Measurements from ENCODE around the gene SEC24D. TPM values are rescaled to one million over a fixed set of nuclear protein-coding genes. Genes with fewer than 3 reads are reported as not detected.

SEC24D gene
- total and polyA plus RNA-seq, 3 experiments from 2014 or later, result 22.7 to 24.3 (median 23.8) TPM

GRCh38 chr4:118738090-118738489 lies 97.8 kb downstream of the SEC24D start:
- CTCF ChIA-PET, result no interaction called here
- POLR2A ChIA-PET, result no interaction called here
- no peak overlapping the region for H3K27ac Mint-ChIP-seq

GRCh38 chr4:118736900-118737299 lies 99.0 kb downstream of the SEC24D start:
- Mint-ChIP-seq H3K4me3 (no peak overlapping the region), H3K9me3 (no peaks in the 10 kb centered on the region), H3K36me3 (peaks cover 7 to 73% (median 24%) of the 10 kb centered on the region in 3 donors), H3K4me1 (no peaks in the 10 kb centered on the region), H3K27me3 (no peaks in the 10 kb centered on the region), H3K27ac (no peak overlapping the region)
- H3K9me3 ChIP-seq (ENCODE audit: low read length), result no peaks in the 10 kb centered on the region
- no peak for DNase-seq
- no peak overlapping the region for H3K4me3 ChIP-seq (ENCODE audit: low read length)
- no peaks in the 10 kb centered on the region for H3K4me1 ChIP-seq (ENCODE audit: insufficient read depth, low read length)
- no peak overlapping the region for H3K27ac ChIP-seq (ENCODE audit: low read depth, low read length)
- H3K27me3 ChIP-seq (ENCODE audit: insufficient read depth, low read length, poor library complexity, severe bottlenecking), result no peaks in the 10 kb centered on the region
- ChIA-PET CTCF (no interaction called here), POLR2A (no interaction called here)
- H3K36me3 ChIP-seq (ENCODE audit: insufficient read depth, low read length), result peaks cover 25% of the 10 kb centered on the region

More at GRCh38 chr4:118738090-118738489, 97.8 kb downstream of the SEC24D start:
- Mint-ChIP-seq H3K9me3 (no peaks in the 10 kb centered on the region), H3K4me3 (no peak overlapping the region), H3K36me3 (peaks cover 7 to 74% (median 20%) of the 10 kb centered on the region in 3 donors), H3K27me3 (no peaks in the 10 kb centered on the region), H3K4me1 (no peaks in the 10 kb centered on the region)
- no peaks in the 10 kb centered on the region for H3K4me1 ChIP-seq (ENCODE audit: insufficient read depth, low read length)
- H3K9me3 ChIP-seq (ENCODE audit: low read length), result no peaks in the 10 kb centered on the region
- no peak for DNase-seq
- H3K36me3 ChIP-seq (ENCODE audit: insufficient read depth, low read length), result peaks cover 20% of the 10 kb centered on the region
- no peak overlapping the region for H3K27ac ChIP-seq (ENCODE audit: low read depth, low read length)
- no peak overlapping the region for H3K4me3 ChIP-seq (ENCODE audit: low read length)
- H3K27me3 ChIP-seq (ENCODE audit: insufficient read depth, low read length, poor library complexity, severe bottlenecking), result no peaks in the 10 kb centered on the region

- no peak overlapping the region for H3K4me3 Mint-ChIP-seq
- no peaks in the 10 kb centered on the region for H3K27me3 ChIP-seq (ENCODE audit: insufficient read depth, low read length, poor library complexity, severe bottlenecking)
- H3K4me3 ChIP-seq (ENCODE audit: low read length), result no peak overlapping the region
- no peak overlapping the region for H3K27ac ChIP-seq (ENCODE audit: low read depth, low read length)
- CTCF ChIA-PET, result no interaction called here
- H3K9me3 ChIP-seq (ENCODE audit: low read length), result no peaks in the 10 kb centered on the region
- H3K4me1 Mint-ChIP-seq, result peaks cover 4 to 7% (median 7%) of the 10 kb centered on the region in 3 donors
- POLR2A ChIA-PET, result no interaction called here
- peaks cover 4% of the 10 kb centered on the region for H3K4me1 ChIP-seq (ENCODE audit: insufficient read depth, low read length)
- DNase-seq, result no peak
- H3K36me3 Mint-ChIP-seq, result peaks cover 7 to 81% (median 20%) of the 10 kb centered on the region in 3 donors
- H3K27ac Mint-ChIP-seq, result peak overlapping the region in 3 of 8 donors; percentile 3 to 51 (median 23)
- peaks cover 19% of the 10 kb centered on the region for H3K36me3 ChIP-seq (ENCODE audit: insufficient read depth, low read length)
- H3K27me3 Mint-ChIP-seq, result no peaks in the 10 kb centered on the region
- no peaks in the 10 kb centered on the region for H3K9me3 Mint-ChIP-seq
Observed at GRCh38 chr4:118734491-118735205, 101.3 kb downstream of the SEC24D start.

DNA sequence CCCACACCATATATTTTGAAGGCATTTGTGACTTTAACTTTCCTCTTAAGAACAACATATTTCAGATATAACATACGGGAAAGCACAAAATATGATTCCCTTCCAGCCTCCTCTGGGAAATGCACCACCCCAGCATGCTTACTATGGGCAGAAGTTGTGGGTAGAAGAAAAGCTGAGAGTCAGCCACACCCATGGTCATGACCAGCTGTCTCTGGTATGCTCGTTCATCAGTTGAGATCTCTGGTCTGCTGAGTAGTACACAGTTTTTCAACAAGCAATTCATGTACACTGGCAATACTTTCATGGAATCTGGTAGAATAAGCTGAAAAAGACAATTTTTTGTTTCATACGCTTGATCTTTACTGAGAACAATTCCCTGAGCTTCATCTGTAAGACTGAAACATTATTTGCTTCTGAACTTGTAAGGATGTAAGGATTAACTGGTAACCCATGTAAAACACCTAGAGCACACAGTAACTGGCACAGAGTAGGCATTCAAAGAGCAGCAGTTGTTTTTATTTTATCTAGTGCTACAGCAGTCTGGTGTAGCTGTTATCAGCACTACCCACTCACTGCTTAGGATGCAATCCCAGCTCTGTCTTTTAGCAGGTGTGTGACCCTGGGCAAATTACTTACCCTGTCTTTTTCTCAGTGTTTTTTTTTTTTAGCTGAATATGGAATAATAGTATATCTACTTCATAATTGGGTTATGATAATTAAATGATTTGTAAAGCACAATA lies 103.2 kb downstream of the SEC24D start:
- Mint-ChIP-seq H3K4me1 (peaks cover 4 to 11% (median 10%) of the 10 kb centered on the region in 3 donors), H3K36me3 (peaks cover 0 to 79% (median 23%) of the 10 kb centered on the region in 3 donors), H3K27me3 (no peaks in the 10 kb centered on the region), H3K9me3 (no peaks in the 10 kb centered on the region), H3K27ac (peak overlapping the region in 4 of 8 donors; percentile 49 to 78 (median 74)), H3K4me3 (no peak overlapping the region)
- ChIA-PET CTCF (interaction anchor here (1.3 kb wide), 1 partner anchor 14 kb away, joined by 3 read pairs; no protein-coding TSS in a partner anchor), POLR2A (no interaction called here)
- Histone ChIP-seq H3K9me3 (ENCODE audit: low read length) (no peaks in the 10 kb centered on the region), H3K27ac (ENCODE audit: low read depth, low read length) (no peak overlapping the region), H3K4me1 (ENCODE audit: insufficient read depth, low read length) (peaks cover 4% of the 10 kb centered on the region), H3K4me3 (ENCODE audit: low read length) (no peak overlapping the region), H3K36me3 (ENCODE audit: insufficient read depth, low read length) (peaks cover 6% of the 10 kb centered on the region), H3K27me3 (ENCODE audit: insufficient read depth, low read length, poor library complexity, severe bottlenecking) (no peaks in the 10 kb centered on the region)
- DNase-seq, result no peak

DNA sequence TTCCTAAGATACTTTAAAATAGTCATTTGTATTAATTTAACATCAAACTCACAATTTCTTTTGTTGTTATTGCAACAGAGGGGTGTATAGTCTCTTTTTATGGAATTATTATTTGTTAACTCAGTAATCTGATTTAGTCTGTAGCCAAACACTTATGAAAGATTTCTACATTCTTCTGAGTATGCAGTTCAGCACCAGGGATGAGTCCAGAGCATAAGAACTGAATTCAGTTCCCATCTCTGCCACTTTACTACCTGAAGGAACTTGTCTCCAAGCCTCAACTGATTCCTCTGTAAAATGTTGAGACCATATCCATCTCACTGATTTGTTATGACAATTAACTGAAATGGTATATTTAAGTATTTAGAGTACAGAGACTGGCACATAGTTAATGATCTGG lies 105.2 kb downstream of the SEC24D start:
- Mint-ChIP-seq H3K4me1 (peaks cover 4 to 11% (median 10%) of the 10 kb centered on the region in 3 donors), H3K4me3 (no peak overlapping the region), H3K27me3 (no peaks in the 10 kb centered on the region), H3K27ac (peak overlapping the region in 2 of 8 donors; percentile 2 to 58), H3K9me3 (no peaks in the 10 kb centered on the region), H3K36me3 (peaks cover 5 to 81% (median 27%) of the 10 kb centered on the region in 3 donors)
- peaks cover 12% of the 10 kb centered on the region for H3K36me3 ChIP-seq (ENCODE audit: insufficient read depth, low read length)
- H3K27me3 ChIP-seq (ENCODE audit: insufficient read depth, low read length, poor library complexity, severe bottlenecking), result no peaks in the 10 kb centered on the region
- H3K9me3 ChIP-seq (ENCODE audit: low read length), result no peaks in the 10 kb centered on the region
- H3K4me3 ChIP-seq (ENCODE audit: low read length), result no peak overlapping the region
- ChIA-PET POLR2A (no interaction called here), CTCF (no interaction called here)
- no peak overlapping the region for H3K27ac ChIP-seq (ENCODE audit: low read depth, low read length)
- peaks cover 4% of the 10 kb centered on the region for H3K4me1 ChIP-seq (ENCODE audit: insufficient read depth, low read length)
- DNase-seq, result no peak

GRCh38 chr4:118729287-118730286 lies 106.3 kb downstream of the SEC24D start:
- DNase-seq, result peak in 1 of 5 donors; percentile 16
- CTCF ChIA-PET, result no interaction called here

DNA sequence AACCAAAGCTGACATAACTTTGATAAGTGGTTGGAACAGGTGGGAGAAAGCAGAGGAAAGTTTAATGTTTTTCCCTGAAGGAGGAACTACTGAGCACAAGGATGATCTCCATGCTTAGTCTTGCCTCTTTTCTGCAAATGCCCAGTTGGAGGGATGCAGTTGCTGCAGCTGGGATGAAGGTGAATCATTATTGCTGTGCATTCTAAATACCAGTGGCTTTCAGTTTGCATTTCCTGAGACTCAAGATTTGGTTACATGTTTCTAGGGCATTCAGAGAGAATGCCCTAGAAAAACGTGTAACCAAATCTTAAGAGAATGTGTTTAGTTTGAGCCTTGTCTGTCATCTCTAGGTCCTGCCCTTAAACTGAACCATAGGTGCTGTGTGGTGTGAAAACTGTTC lies 108.6 kb downstream of the SEC24D start:
- peaks cover 5 to 77% (median 19%) of the 10 kb centered on the region in 3 donors for H3K36me3 Mint-ChIP-seq
- H3K4me3 Mint-ChIP-seq, result no peak overlapping the region
- Histone ChIP-seq H3K27me3 (ENCODE audit: insufficient read depth, low read length, poor library complexity, severe bottlenecking) (no peaks in the 10 kb centered on the region), H3K4me1 (ENCODE audit: insufficient read depth, low read length) (peaks cover 4% of the 10 kb centered on the region), H3K9me3 (ENCODE audit: low read length) (no peaks in the 10 kb centered on the region), H3K36me3 (ENCODE audit: insufficient read depth, low read length) (peaks cover 6% of the 10 kb centered on the region), H3K27ac (ENCODE audit: low read depth, low read length) (no peak overlapping the region), H3K4me3 (ENCODE audit: low read length) (no peak overlapping the region)
- ChIA-PET CTCF (no interaction called here), POLR2A (no interaction called here)
- H3K27ac Mint-ChIP-seq, result peak overlapping the region in 2 of 8 donors; percentile 14 to 27
- no peaks in the 10 kb centered on the region for H3K9me3 Mint-ChIP-seq
- H3K4me1 Mint-ChIP-seq, result peaks cover 4 to 16% (median 13%) of the 10 kb centered on the region in 3 donors
- DNase-seq, result no peak
- no peaks in the 10 kb centered on the region for H3K27me3 Mint-ChIP-seq

More at GRCh38 chr4:118729287-118730286, 106.3 kb downstream of the SEC24D start:
- H3K27ac Mint-ChIP-seq, result peak overlapping the region in 5 of 8 donors; percentile 6 to 70 (median 52)
- H3K27me3 Mint-ChIP-seq, result no peaks in the 10 kb centered on the region
- H3K27me3 ChIP-seq (ENCODE audit: insufficient read depth, low read length, poor library complexity, severe bottlenecking), result no peaks in the 10 kb centered on the region
- no peaks in the 10 kb centered on the region for H3K9me3 Mint-ChIP-seq
- peaks cover 12% of the 10 kb centered on the region for H3K36me3 ChIP-seq (ENCODE audit: insufficient read depth, low read length)
- H3K4me3 ChIP-seq (ENCODE audit: low read length), result no peak overlapping the region
- no peak overlapping the region for H3K4me3 Mint-ChIP-seq
- peaks cover 4% of the 10 kb centered on the region for H3K4me1 ChIP-seq (ENCODE audit: insufficient read depth, low read length)
- no peaks in the 10 kb centered on the region for H3K9me3 ChIP-seq (ENCODE audit: low read length)
- POLR2A ChIA-PET, result no interaction called here
- H3K27ac ChIP-seq (ENCODE audit: low read depth, low read length), result no peak overlapping the region
- peaks cover 4 to 11% (median 10%) of the 10 kb centered on the region in 3 donors for H3K4me1 Mint-ChIP-seq
- H3K36me3 Mint-ChIP-seq, result peaks cover 5 to 81% (median 26%) of the 10 kb centered on the region in 3 donors

Measured in CD8-positive, alpha-beta memory T cell (primary cell).